Keratinocyte (primary cell): ENCODE results near the gene GRAMD1B. TPM values are rescaled to one million over a fixed set of nuclear protein-coding genes. Genes with fewer than 3 reads are reported as not detected.

Source experiments
- DNase-seq: peaks from one replicate; pipeline ENCODE4 v3.0.0-alpha.2; 2011; ENCODE audit warnings: low read depth, missing footprints, low spot score
- FAIRE-seq: peaks from 2 replicates; lab custom pipeline; 2011; peaks lifted over from hg19 to GRCh38; lab: Jason Lieb, UNC
- H2AFZ ChIP-seq: 2 replicates; pipeline ENCODE4 v1.6.0; 2012; ENCODE audit warnings: low read length, control low read depth, inconsistent platforms; ENCODE audit not compliant: control insufficient read depth
- H3K27ac ChIP-seq: 2 replicates; pipeline ENCODE4 v1.5.1; 2011; ENCODE audit warnings: low read length; ENCODE audit not compliant: control insufficient read depth, insufficient read depth
- H3K27me3 ChIP-seq: 3 replicates; pipeline ENCODE4 v1.6.0; 2011; ENCODE audit warnings: low read length; ENCODE audit not compliant: control insufficient read depth, insufficient read depth; ENCODE audit errors: extremely low read depth
- H3K36me3 ChIP-seq, 2 experiments: 2 replicates in 1 of 2; 3 replicates in 1 of 2; pipeline ENCODE4 v1.5.1; 2011; ENCODE audit warnings: low read length in 2 of 2, mild to moderate bottlenecking in 1 of 2; ENCODE audit not compliant: control insufficient read depth in 2 of 2, insufficient read depth in 2 of 2; ENCODE audit errors: extremely low read depth in 1 of 2
- H3K4me1 ChIP-seq: 3 replicates; pipeline ENCODE4 v1.5.1; 2011; ENCODE audit warnings: low read length; ENCODE audit not compliant: control insufficient read depth, insufficient read depth; ENCODE audit errors: extremely low read depth
- H3K4me2 ChIP-seq: 3 replicates; pipeline ENCODE4 v1.6.0; 2011; ENCODE audit warnings: low read depth, low read length; ENCODE audit not compliant: control insufficient read depth, insufficient read depth; ENCODE audit errors: extremely low read depth
- H3K4me3 ChIP-seq, 3 experiments: fragments of 200-600 bp in 1 of 3; sonication (generic) in 1 of 3; 2 replicates in 2 of 3; 3 replicates in 1 of 3; pipeline ENCODE4 v1.5.1; 2011 to 2016; ENCODE audit warnings: low read length in 3 of 3, mild to moderate bottlenecking in 3 of 3, control low read depth in 2 of 3, inconsistent platforms in 1 of 3, low read depth in 1 of 3, mixed read lengths in 1 of 3, mixed run types in 1 of 3, moderate library complexity in 1 of 3; ENCODE audit not compliant: control insufficient read depth in 2 of 3, insufficient read depth in 2 of 3; ENCODE audit errors: extremely low read depth in 1 of 3
- H3K79me2 ChIP-seq: 2 replicates; pipeline ENCODE4 v1.6.0; 2012; ENCODE audit warnings: low read length; ENCODE audit not compliant: control insufficient read depth, insufficient read depth
- H3K9ac ChIP-seq: 3 replicates; pipeline ENCODE4 v1.6.0; 2011; ENCODE audit warnings: low read length; ENCODE audit not compliant: control insufficient read depth, insufficient read depth; ENCODE audit errors: extremely low read depth
- H3K9me1 ChIP-seq: 3 replicates; pipeline ENCODE4 v1.6.0; 2011; ENCODE audit warnings: low read length; ENCODE audit not compliant: control insufficient read depth, insufficient read depth; ENCODE audit errors: extremely low read depth
- H3K9me3 ChIP-seq: 2 replicates; pipeline ENCODE4 v1.5.1; 2012; ENCODE audit warnings: low read depth, low read length; ENCODE audit not compliant: control insufficient read depth
- H4K20me1 ChIP-seq: 3 replicates; pipeline ENCODE4 v1.6.0; 2011; ENCODE audit warnings: low read length; ENCODE audit not compliant: control insufficient read depth, insufficient read depth; ENCODE audit errors: extremely low read depth
- CTCF ChIP-seq, 3 experiments: IDR thresholded peaks in 1 of 3; conservative IDR thresholded peaks in 1 of 3; optimal IDR thresholded peaks in 1 of 3; 2 replicates in 2 of 3; 3 replicates in 1 of 3; pipeline versions ENCODE3 to v1.5.1; 2011; ENCODE audit warnings: low read length in 3 of 3, mild to moderate bottlenecking in 3 of 3, moderate library complexity in 2 of 3, control low read depth in 1 of 3, inconsistent platforms in 1 of 3; ENCODE audit not compliant: insufficient read depth in 2 of 3; ENCODE audit errors: extremely low read depth in 1 of 3
- EZH2 ChIP-seq: IDR thresholded peaks from one replicate; pipeline ENCODE4 v1.6.1; 2012; ENCODE audit warnings: inconsistent platforms, mild to moderate bottlenecking, low read length, moderate library complexity
- dilution Hi-C: fragments of 300-500 bp; cut with MboI; formaldehyde crosslinking; loops from one replicate; pipeline ENCODE4 v1.7.0; 2020; ENCODE audit warnings: low sequenced_read_pairs; ENCODE audit not compliant: extremely low pct_ligation_motif_present
- polyA plus RNA-seq, 5 experiments: library from polyadenylated mRNA; depleted of rRNA in 3 of 5; stranded (reverse) in 3 of 5; stranded (forward) in 1 of 5; unstranded in 1 of 5; fragments of >200 nt; gene quantifications; 1 replicate in 1 of 5; 2 replicates in 3 of 5; 3 replicates in 1 of 5; pipeline versions ENCODE4 v1.2.1 to v1.2.3, GENCODE V29; 2011 to 2012; ENCODE audit warnings: missing spikeins in 2 of 5, low read depth in 1 of 5, low replicate concordance in 1 of 5

The GRAMD1B gene
- polyA plus RNA-seq, 1 donor (not counting 4 experiments of a cell fraction or from before 2014, with no cell fraction given), result 0.04 TPM

- H3K79me2 ChIP-seq, result no peaks in the 10 kb centered on the region
- H3K4me3 ChIP-seq, result no peak overlapping the region
- peaks cover 50% of the 10 kb centered on the region for H3K27me3 ChIP-seq
- H2AFZ ChIP-seq, result no peak overlapping the region
- no peak for DNase-seq
- H3K9ac ChIP-seq, result no peak overlapping the region
- H3K9me3 ChIP-seq, result no peaks in the 10 kb centered on the region
- H3K36me3 ChIP-seq, result no peaks in the 10 kb centered on the region
- no peak overlapping the region for H3K4me2 ChIP-seq
- no peak for TF ChIP-seq CTCF (optimal IDR thresholded peaks at IDR 0.05 in 1 of 3, IDR thresholded peaks at IDR 0.05 in 1 of 3, conservative IDR thresholded peaks at IDR 0.05 in 1 of 3; ENCODE audit: extremely low read depth in 1 of 3, insufficient read depth in 2 of 3, low read length in 3 of 3)
- no peak for TF ChIP-seq EZH2
- no peak overlapping the region for H3K27ac ChIP-seq
- no peaks in the 10 kb centered on the region for H4K20me1 ChIP-seq
- H3K9me1 ChIP-seq, result no peaks in the 10 kb centered on the region
- dilution Hi-C loops, result no loop called here
- no peak for FAIRE-seq
- peaks cover 2% of the 10 kb centered on the region for H3K4me1 ChIP-seq
These were observed 1.9 kb upstream of the GRAMD1B start for GRCh38 chr11:123428116-123428715.

GRCh38 chr11:123429336-123429735 lies 733 bp upstream of the GRAMD1B start:
- Histone ChIP-seq H3K9ac (no peak overlapping the region), H3K79me2 (no peaks in the 10 kb centered on the region), H3K27ac (no peak overlapping the region), H3K36me3 (no peaks in the 10 kb centered on the region), H3K9me3 (no peaks in the 10 kb centered on the region), H3K4me2 (no peak overlapping the region), H3K27me3 (peaks cover 44% of the 10 kb centered on the region), H3K9me1 (no peaks in the 10 kb centered on the region), H3K4me3 (no peak overlapping the region), H2AFZ (no peak overlapping the region), H3K4me1 (peaks cover 2% of the 10 kb centered on the region), H4K20me1 (no peaks in the 10 kb centered on the region)
- FAIRE-seq (no peak), DNase-seq (no peak)
- no peak for TF ChIP-seq EZH2
- no peak for TF ChIP-seq CTCF (optimal IDR thresholded peaks at IDR 0.05 in 1 of 3, IDR thresholded peaks at IDR 0.05 in 1 of 3, conservative IDR thresholded peaks at IDR 0.05 in 1 of 3; ENCODE audit: extremely low read depth in 1 of 3, insufficient read depth in 2 of 3, low read length in 3 of 3)
- dilution Hi-C loops, result no loop called here
